SK-MEL-5 (cell line): ENCODE data around the gene MXD4. TPM values are rescaled to one million over a fixed set of nuclear protein-coding genes. Genes with fewer than 3 reads are reported as not detected.
"Not testable (repeated sequence)": the region's sequence is repeated elsewhere in the genome, so short reads cannot be mapped to it uniquely, and the experiment has no call there.

Experiments used
- DNase-seq: peaks from one replicate; pipeline ENCODE4 v3.0.0-alpha.2; 2016; ENCODE audit warnings: low read depth, low spot score
- in situ Hi-C: cut with HindIII; loops from 2 replicates; pipeline ENCODE4 v1.10.0; 2016; ENCODE audit warnings: low sequenced_read_pairs, high pct_unique_total_duplicates, low pct_unique_long_range_greater_than_20kb
- total RNA-seq: library from RNA; depleted of rRNA; stranded (reverse); fragments of >200 nt; shearing (Covaris generic); gene quantifications from 2 replicates; pipeline ENCODE4 v1.2.3, GENCODE V29; 2014

MXD4 gene
- total RNA-seq, 1 experiment from 2014 or later, result 9.7 TPM

DNA sequence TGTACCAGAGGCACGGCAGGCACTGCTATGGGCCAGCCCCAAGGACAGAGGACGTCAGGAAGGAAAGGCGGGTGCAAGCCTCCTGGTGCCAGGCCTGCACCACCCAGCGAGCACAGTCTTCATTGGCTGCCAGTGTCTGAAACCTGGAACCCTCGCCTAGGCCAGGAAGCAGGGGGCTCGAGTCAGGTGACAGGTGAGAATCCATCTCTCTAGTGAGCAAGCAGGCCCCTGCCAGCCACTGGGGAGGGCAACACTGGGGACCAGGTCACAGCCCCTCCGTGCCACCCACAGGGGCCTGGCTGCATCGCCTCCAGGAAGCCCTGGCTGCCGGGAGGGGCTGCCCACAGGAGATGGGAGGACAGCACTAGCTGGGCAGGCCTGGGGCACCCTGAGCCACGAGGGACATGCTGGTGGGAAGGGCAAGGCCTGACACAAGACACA lies 13.1 kb downstream of the MXD4 start:
- in situ Hi-C loops, result no loop called here

DNA sequence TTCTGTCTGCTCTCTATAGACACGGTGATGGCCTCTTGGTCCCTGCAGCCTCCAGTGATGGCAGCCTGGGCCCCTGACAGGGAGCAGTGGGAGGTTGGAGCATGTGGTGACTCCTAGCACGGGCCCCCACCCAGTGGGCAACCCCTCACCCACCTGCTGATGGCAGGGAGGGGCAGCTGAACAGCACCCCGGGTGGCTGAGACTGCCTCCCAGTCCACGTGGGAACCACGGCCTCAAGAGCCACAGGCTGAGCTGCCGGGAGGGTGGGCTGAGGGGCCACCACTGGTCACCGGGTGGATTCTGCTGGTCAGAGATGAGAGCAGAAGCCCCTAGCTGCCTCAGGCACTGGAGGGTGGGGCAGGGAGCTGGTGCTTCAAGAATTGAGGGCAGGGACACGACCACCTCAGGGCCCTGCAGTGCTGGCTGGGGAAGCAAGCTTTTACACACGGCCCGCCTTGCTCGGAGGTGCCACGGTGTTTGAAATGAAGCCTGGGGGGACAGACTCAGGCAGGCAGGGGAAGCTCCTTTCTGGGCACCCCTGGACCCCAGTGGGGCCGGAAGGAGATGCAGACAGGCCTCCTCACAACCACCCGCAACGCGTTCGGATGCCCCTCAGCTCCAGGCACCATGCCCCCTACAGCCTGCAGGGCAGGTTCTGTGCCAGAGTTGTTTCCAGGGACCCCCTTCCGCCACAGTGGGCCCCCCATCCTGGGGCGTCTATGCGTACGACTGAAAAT lies 13.7 kb downstream of the MXD4 start:
- in situ Hi-C loops, result no loop called here
- no peak for DNase-seq

More for the DNA sequence above, 13.1 kb downstream of the MXD4 start:
- no peak for DNase-seq

- in situ Hi-C loops, result no loop called here
- DNase-seq, result no peak
Observed at GRCh38 chr4:2247128-2248043, 14.5 kb downstream of the MXD4 start.

- no peak for DNase-seq
- in situ Hi-C loops, result no loop called here
Observed at GRCh38 chr4:2246384-2247127, 15.4 kb downstream of the MXD4 start.

GRCh38 chr4:2245787-2246275 lies 16.1 kb downstream of the MXD4 start:
- DNase-seq, result no peak
- in situ Hi-C loops, result no loop called here

- DNase-seq, result no peak
- in situ Hi-C loops, result no loop called here
Observed at GRCh38 chr4:2245057-2245786, 16.7 kb downstream of the MXD4 start.

DNA sequence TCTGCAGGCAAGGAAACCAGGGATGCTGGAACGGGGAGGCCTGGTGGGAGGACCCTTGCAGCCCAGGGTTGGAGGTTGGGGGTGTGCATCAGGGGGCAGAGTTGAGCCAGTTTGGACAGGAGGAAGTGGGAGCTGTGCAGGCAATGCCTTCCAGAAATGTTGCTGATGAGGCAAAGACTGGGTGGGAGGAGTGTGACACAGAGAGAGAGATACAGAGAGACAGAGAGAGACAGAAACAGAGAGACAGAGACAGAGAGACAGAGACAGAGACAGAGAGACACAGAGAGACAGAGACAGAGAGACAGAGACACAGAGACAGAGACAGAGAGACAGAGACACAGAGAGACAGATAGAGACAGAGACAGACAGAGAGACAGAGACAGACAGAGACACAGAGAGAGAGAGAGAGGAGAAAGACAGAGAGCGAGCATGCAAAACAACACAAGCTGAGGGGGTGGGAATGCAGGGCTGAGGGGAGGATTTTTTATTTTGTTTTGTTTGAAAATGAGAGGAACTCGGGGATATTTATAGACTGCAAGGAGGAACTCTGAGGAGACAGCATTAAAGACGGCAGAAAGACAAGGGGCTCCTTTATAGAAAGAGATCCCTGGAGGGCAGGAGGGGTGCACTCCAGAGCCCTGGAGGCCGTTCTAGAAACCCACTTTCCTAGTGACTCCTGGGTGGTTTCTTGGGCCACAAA lies 18.1 kb downstream of the MXD4 start:
- peak; percentile 88 for DNase-seq
- in situ Hi-C loops, result no loop called here

- in situ Hi-C loops, result no loop called here
- peak; percentile 97 for DNase-seq
Observed at GRCh38 chr4:2241410-2242353, 20.2 kb downstream of the MXD4 start, which contains the start of the genes HAUS3 and POLN. Gene HAUS3 (minus strand): TSS chr4:2242121. CDS start chr4:2240946, 1,175 bp downstream. Gene POLN (minus strand): TSS chr4:2242121. CDS start chr4:2229231, 12,890 bp downstream.

DNA sequence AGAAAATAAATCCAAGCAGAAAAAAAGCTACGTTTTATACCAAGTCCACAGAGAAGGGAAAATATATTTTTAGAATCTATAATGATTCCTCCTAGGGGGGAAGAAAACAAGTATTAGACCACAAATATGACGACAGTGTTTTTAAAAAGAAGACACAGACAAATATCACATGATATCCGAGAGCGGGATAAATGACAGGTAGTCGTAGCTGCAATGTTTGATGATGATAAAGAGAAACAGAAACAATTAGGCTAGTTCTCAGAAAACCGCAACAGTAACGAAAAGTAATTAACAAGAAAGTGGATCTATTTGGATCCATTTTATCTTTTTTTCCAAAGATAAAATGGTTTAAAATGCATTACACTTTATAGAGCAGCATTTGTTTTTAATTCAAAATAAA lies 20.9 kb downstream of the MXD4 start:
- in situ Hi-C loops, result no loop called here
- no peak for DNase-seq

DNA sequence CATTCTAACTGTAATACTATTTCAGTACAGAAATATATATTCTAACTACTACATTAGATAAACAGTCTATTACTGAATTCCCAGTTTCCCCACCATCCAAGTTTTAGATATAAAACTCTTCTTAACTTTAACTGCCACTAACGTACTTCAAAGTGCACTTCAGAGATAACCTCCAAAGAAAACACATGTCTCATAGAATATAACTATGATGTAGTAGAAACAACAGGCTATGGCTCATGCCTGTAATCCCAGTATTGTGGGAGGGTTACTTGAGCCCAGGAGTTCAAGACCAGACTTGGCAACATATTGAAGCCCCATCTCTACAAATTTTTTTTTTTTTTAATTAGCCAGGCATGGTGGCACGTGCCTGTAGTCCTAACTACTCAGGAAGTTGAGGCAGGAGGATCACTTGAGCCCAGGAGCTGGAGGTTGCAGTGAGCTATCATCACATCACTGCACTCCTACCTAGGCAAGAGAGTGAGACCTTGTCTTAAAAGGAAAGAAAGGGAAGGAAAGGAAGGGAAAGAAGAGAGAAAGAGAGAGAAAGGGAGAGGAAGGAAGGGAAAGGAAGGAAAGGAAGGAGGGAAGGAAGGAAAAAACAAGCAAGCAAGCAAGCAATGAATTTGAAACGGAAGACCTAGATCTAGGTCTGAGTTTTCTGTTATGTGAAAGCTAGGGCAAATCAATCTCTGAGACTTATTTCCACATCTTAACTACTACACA lies 24.8 kb downstream of the MXD4 start:
- no peak for DNase-seq
- in situ Hi-C loops, result no loop called here

DNA sequence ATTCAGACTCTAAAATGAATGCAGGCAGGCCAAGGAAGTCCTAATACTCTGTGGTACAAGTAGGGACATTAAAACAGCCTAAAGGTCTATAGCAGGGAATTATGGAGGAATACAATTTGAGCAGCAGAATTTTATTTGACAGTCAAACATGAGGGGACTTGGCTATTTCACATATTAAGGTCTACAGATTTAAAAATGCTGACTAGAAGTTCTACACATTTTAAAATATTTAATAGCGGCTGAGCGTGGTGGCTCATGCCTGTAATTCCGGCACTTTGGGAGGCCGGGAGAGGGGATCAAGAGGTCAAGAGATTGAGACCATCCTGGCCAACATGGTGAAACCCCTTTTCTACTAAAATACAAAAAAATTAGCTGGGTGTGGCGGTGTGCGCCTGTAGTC lies 30.8 kb downstream of the MXD4 start:
- in situ Hi-C loops, result no loop called here
- no peak for DNase-seq

DNA sequence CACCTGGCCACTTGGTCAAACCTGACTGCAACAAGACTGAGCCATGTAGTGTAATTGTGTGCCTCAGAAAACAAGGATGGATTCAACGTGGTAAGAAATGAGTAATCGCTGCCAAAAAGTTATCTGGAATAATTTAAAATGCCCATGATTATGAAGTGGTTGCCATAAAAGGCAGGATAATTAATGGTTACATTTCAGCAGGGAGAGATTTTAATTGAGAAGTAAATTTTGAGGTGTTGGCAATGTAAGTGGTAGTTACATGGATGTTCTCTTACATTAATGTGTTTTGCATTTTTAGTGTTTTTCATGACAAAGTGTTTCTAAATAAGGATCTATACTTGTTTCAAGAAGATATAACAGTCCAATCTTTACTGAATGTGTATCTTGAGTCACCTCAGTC lies 35.6 kb downstream of the MXD4 start:
- in situ Hi-C loops, result no loop called here
- no peak for DNase-seq

GRCh38 chr4:2222838-2223237 lies 39.1 kb downstream of the MXD4 start:
- in situ Hi-C loops, result no loop called here
- no peak for DNase-seq

- DNase-seq, in situ Hi-C loops: not testable (repeated sequence)
Observed at GRCh38 chr4:2221378-2221777, 40.5 kb downstream of the MXD4 start.

DNA sequence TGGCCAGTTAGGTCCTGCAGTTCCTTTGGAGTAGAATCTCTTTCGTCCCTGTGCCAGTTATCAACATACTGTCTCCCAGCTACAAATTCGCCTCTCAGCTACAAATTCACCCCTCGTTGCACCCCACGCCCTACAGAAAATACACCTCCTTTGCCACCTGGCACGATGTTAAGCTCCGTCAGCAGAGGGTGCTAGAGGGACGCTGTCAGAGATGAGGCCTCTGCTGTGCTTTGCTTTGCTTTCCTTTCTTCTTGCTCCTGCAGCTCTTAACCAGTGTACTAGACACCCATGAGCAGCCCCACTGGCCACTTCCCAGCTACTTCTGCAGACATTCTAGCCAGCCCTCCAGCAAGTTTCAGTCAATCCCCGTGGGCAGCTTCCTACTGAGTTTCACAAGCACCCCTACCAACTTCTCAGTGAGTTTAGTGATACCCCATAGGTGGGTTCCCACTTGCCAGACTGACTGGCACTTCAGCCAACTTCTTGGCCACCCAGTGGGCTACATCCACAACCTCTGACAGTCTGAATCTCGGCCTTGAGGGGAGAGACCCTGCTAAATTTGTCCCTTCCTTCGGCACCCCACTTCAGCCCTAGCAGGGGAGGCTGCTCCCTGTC lies 41.8 kb downstream of the MXD4 start:
- in situ Hi-C loops, result no loop called here
- peak; percentile 77 for DNase-seq
